Measurements from ENCODE around the gene EFCAB8. TPM values are rescaled to one million over a fixed set of nuclear protein-coding genes. Genes with fewer than 3 reads are reported as not detected.

EFCAB8 gene
- total RNA-seq, 1 donor = not detected

GRCh38 chr20:33007376-33008335 is 148.9 kb downstream of the EFCAB8 start, which contains the start of gene BPIFB2:
BPIFB2 (plus strand) TSS chr20:33007704; CDS start chr20:33008575, 871 bp downstream.
- TF ChIP-seq CTCF (IDR thresholded peaks at IDR 0.05; ENCODE audit: insufficient read depth, low read length) = no peak

GRCh38 chr20:33008336-33009213 is 149.9 kb downstream of the EFCAB8 start:
- TF ChIP-seq CTCF (IDR thresholded peaks at IDR 0.05; ENCODE audit: insufficient read depth, low read length) = no peak
- no peak overlapping the region for H3K4me3 ChIP-seq (ENCODE audit: low read depth, low read length)
- DNase-seq (ENCODE audit: low read depth) = no peak

More at GRCh38 chr20:33007376-33008335, 148.9 kb downstream of the EFCAB8 start, which contains the start of gene BPIFB2:
- no peak for DNase-seq (ENCODE audit: low read depth)
- no peak within 1 kb of the TSS for H3K4me3 ChIP-seq (ENCODE audit: low read depth, low read length)

GRCh38 chr20:33009214-33010132 is 150.8 kb downstream of the EFCAB8 start:
- no peak for DNase-seq (ENCODE audit: low read depth)
- no peak overlapping the region for H3K4me3 ChIP-seq (ENCODE audit: low read depth, low read length)

GRCh38 chr20:33010133-33010504 is 151.4 kb downstream of the EFCAB8 start:
- no peak overlapping the region for H3K4me3 ChIP-seq (ENCODE audit: low read depth, low read length)
- TF ChIP-seq CTCF (IDR thresholded peaks at IDR 0.05; ENCODE audit: insufficient read depth, low read length) = no peak
- DNase-seq (ENCODE audit: low read depth) = no peak

More at GRCh38 chr20:33009214-33010132, 150.8 kb downstream of the EFCAB8 start:
- TF ChIP-seq CTCF (IDR thresholded peaks at IDR 0.05; ENCODE audit: insufficient read depth, low read length) = no peak

GRCh38 chr20:33010674-33011449 is 152.1 kb downstream of the EFCAB8 start:
- DNase-seq (ENCODE audit: low read depth) = no peak
- TF ChIP-seq CTCF (IDR thresholded peaks at IDR 0.05; ENCODE audit: insufficient read depth, low read length) = no peak
- no peak overlapping the region for H3K4me3 ChIP-seq (ENCODE audit: low read depth, low read length)

Other genes starting within 250 kb of the EFCAB8 start
- under 0.01 TPM in 1 of 2 replicates, not detected in the other for gene C20orf203, start 185.0 kb upstream of the EFCAB8 start, total RNA-seq (ENCODE audit: low replicate concordance)
- gene COMMD7, start 115.5 kb upstream of the EFCAB8 start, total RNA-seq (ENCODE audit: low replicate concordance) = 31.5 and 49.3 TPM in 2 replicates
- 1.1 and 3.3 TPM in 2 replicates for gene DNMT3B, start 96.5 kb upstream of the EFCAB8 start, total RNA-seq (ENCODE audit: low replicate concordance)
- gene MAPRE1, start 39.0 kb upstream of the EFCAB8 start, total RNA-seq (ENCODE audit: low replicate concordance) = 66.0 and 95.6 TPM in 2 replicates
- gene SUN5, start 145.5 kb downstream of the EFCAB8 start, total RNA-seq (ENCODE audit: low replicate concordance) = not detected in 2 replicates
- not detected in 2 replicates for gene BPIFB2, start 148.8 kb downstream of the EFCAB8 start, total RNA-seq (ENCODE audit: low replicate concordance)
- gene BPIFB6, start 172.7 kb downstream of the EFCAB8 start, total RNA-seq (ENCODE audit: low replicate concordance) = not detected in 2 replicates
- gene BPIFB3, start 195.0 kb downstream of the EFCAB8 start, total RNA-seq (ENCODE audit: low replicate concordance) = not detected in 2 replicates
- not detected in 2 replicates for gene BPIFB4, start 220.7 kb downstream of the EFCAB8 start, total RNA-seq (ENCODE audit: low replicate concordance)